Measurements from ENCODE around the gene PRKCD.

DNA sequence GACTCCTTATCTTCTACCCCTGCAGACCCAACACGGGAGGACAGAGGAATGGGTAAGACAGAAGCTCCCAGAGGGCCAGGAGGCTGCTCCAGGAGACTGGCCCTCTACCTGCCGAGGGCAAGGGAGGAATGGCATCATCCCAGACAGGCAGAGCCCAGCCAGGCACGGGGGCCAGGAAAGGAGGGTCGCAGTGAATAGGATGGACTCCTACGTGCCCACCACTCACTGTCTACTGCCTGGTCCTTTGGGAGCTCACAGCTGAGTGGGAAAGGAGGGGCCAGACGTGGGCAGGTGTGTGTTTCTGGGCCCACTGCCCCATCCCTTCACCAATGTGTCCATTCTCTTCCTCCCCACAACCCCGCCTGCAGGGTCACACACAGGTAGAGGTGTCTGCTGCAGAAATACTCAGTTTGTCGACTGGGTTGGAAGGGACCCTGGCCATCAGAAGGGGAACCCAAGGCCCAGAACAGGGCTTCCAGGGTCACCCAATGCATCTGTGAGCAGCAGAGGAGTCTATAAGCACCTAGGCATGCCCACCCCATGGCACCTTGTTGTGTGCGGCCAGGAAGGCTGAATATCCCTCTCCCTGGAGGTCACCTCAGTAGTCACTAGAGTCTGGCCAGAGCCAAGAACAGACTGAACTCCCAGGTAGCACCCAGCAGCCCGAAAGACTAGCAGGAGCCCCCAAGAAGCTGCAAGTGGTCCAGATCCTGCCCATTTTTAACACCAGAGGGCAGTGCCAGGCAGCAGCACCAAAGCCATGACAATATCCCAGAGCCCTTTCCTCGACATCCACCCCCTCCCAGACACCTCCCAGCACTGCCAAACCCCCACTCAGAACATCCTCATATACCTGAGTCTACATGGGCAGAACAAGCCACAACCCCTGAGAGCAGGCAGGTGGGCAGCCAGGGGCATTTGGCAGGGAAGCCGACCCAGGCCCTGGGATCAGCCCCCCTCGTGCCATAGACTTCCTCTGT is 70.8 kb downstream of the PRKCD start:
- no peak for TF ChIP-seq MYC (IDR thresholded peaks at IDR 0.05; ENCODE audit: low read depth, low read length)
- TF ChIP-seq, protein P1, sequence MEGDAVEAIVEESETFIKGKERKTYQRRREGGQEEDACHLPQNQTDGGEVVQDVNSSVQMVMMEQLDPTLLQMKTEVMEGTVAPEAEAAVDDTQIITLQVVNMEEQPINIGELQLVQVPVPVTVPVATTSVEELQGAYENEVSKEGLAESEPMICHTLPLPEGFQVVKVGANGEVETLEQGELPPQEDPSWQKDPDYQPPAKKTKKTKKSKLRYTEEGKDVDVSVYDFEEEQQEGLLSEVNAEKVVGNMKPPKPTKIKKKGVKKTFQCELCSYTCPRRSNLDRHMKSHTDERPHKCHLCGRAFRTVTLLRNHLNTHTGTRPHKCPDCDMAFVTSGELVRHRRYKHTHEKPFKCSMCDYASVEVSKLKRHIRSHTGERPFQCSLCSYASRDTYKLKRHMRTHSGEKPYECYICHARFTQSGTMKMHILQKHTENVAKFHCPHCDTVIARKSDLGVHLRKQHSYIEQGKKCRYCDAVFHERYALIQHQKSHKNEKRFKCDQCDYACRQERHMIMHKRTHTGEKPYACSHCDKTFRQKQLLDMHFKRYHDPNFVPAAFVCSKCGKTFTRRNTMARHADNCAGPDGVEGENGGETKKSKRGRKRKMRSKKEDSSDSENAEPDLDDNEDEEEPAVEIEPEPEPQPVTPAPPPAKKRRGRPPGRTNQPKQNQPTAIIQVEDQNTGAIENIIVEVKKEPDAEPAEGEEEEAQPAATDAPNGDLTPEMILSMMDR (IDR thresholded peaks at IDR 0.05; ENCODE audit: low read depth, low read length): no peak

Measured in NB4 (cell line).